HG03378 (cell line): ENCODE data around the gene NSDHL.

Experiments used
- ATAC-seq: cut with Tn5 transposase; IDR thresholded peaks from one replicate; pipeline ENCODE4 v1.9.1; 2021; ENCODE audit warnings: mild to moderate bottlenecking, moderate library complexity; ENCODE audit not compliant: unreplicated experiment

Gene NSDHL

GRCh38 chrX:152892999-152893891, 62.4 kb downstream of the NSDHL start:
- no peak for ATAC-seq

GRCh38 chrX:152893980-152894610, 63.2 kb downstream of the NSDHL start:
- ATAC-seq: no peak

- ATAC-seq: no peak
Measured at GRCh38 chrX:152895121-152895520, 64.3 kb downstream of the NSDHL start.

GRCh38 chrX:152895724-152896420, 65.0 kb downstream of the NSDHL start:
- ATAC-seq: no peak

GRCh38 chrX:152896450-152896849, 65.6 kb downstream of the NSDHL start:
- ATAC-seq: no peak

- ATAC-seq: no peak
Measured at GRCh38 chrX:152897222-152898131, 66.6 kb downstream of the NSDHL start, which contains the start of gene ZNF185. TSS of gene ZNF185 (plus strand) at chrX:152898067. CDS start at chrX:152914490, 16,423 bp downstream.

GRCh38 chrX:152898442-152898841, 67.6 kb downstream of the NSDHL start:
- ATAC-seq: no peak

GRCh38 chrX:152899111-152899873, 68.4 kb downstream of the NSDHL start:
- ATAC-seq: no peak

GRCh38 chrX:152899874-152900719, 69.2 kb downstream of the NSDHL start:
- no peak for ATAC-seq

- ATAC-seq: no peak
Measured at GRCh38 chrX:152900937-152901445, 70.1 kb downstream of the NSDHL start.

GRCh38 chrX:152901816-152902501, 71.1 kb downstream of the NSDHL start:
- ATAC-seq: no peak

- no peak for ATAC-seq
Measured at GRCh38 chrX:152902502-152902820, 71.6 kb downstream of the NSDHL start.

GRCh38 chrX:152903589-152903988, 72.7 kb downstream of the NSDHL start:
- no peak for ATAC-seq

GRCh38 chrX:152904151-152905080, 73.6 kb downstream of the NSDHL start:
- no peak for ATAC-seq

- ATAC-seq: no peak
Measured at GRCh38 chrX:152905081-152905420, 74.2 kb downstream of the NSDHL start.

- ATAC-seq: no peak
Measured at GRCh38 chrX:152907084-152907651, 76.3 kb downstream of the NSDHL start.

GRCh38 chrX:152908486-152908885, 77.6 kb downstream of the NSDHL start:
- no peak for ATAC-seq
